ENCODE measurements around the gene TMEM217. TPM values are rescaled to one million over a fixed set of nuclear protein-coding genes. Genes with fewer than 3 reads are reported as not detected.
"Not testable (repeated sequence)": the region's sequence is repeated elsewhere in the genome, so short reads cannot be mapped to it uniquely, and the experiment has no call there.

TMEM217 gene
- total RNA-seq, 2 donors from 2014 or later: 23.5 to 23.7 TPM

DNA sequence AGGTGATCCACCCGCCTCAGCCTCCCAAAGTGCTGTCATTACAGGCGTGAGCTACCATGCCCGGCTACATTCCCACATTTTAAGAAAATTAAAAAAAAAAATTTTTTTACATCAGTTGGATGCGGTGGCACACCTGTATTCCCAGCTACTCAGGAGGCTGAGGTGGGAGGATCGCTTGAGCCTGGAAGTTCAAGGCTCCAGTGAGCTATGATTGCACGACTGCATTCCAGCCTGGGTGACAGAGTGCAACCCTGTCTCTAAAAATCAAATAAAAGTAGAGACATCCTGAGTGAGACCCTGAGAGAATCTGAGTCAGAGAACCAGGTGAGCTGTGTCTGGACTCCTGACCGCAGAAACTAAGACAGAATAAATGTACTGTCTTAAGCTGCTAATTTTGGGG lies 49.2 kb downstream of the TMEM217 start:
- Mint-ChIP-seq H3K9me3 (peaks cover 2% of the 10 kb centered on the region), H3K4me3 (no peak overlapping the region), H3K27me3 (no peaks in the 10 kb centered on the region), H3K27ac (peak overlapping the region; percentile 88 to 92), H3K36me3 (no peaks in the 10 kb centered on the region), H3K4me1 (ENCODE audit: low read depth in 2 of 2) (peaks cover 49 to 50% of the 10 kb centered on the region in 2 donors)
- ATAC-seq (no peak), DNase-seq (ENCODE audit: low spot score) (no peak)

- no peaks in the 10 kb centered on the region for H3K36me3 Mint-ChIP-seq
- peak overlapping the region; percentile 88 to 89 for H3K27ac Mint-ChIP-seq
- ATAC-seq (peak; percentile 90), DNase-seq (ENCODE audit: low spot score) (peak; percentile 94)
- peaks cover 2% of the 10 kb centered on the region for H3K9me3 Mint-ChIP-seq
- peak overlapping the region; percentile 74 for H3K4me3 Mint-ChIP-seq
- no peaks in the 10 kb centered on the region for H3K27me3 Mint-ChIP-seq
- H3K4me1 Mint-ChIP-seq (ENCODE audit: low read depth in 2 of 2): peaks cover 51 to 58% of the 10 kb centered on the region in 2 donors
Measured at GRCh38 chr6:37207903-37208456, 50.0 kb downstream of the TMEM217 start.

- ATAC-seq (no peak), DNase-seq (ENCODE audit: low spot score) (no peak)
- Mint-ChIP-seq H3K9me3 (peaks cover 2% of the 10 kb centered on the region), H3K36me3 (no peaks in the 10 kb centered on the region), H3K27me3 (no peaks in the 10 kb centered on the region), H3K4me1 (ENCODE audit: low read depth in 2 of 2) (peaks cover 58 to 71% of the 10 kb centered on the region in 2 donors), H3K27ac (peak overlapping the region; percentile 88 to 89), H3K4me3 (no peak overlapping the region)
Measured at GRCh38 chr6:37206622-37207021, 51.3 kb downstream of the TMEM217 start.

DNA sequence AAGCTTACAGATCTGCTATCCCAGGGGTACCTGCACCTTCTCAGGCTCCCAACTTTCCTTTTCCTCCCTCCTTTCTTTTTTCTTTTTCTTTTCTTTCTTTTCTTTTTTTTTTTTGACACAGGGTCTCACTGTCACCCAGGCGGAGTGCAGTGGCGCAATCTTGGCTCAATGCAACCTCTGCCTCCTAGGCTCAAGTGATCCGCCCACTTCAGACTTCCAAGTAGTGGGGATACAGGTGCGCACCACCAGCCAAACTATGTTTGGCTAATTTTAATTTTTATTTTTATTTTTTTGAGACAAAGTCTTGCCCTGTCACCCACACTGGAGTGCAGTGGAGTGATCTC lies 52.0 kb downstream of the TMEM217 start:
- H3K9me3 Mint-ChIP-seq: peaks cover 2% of the 10 kb centered on the region
- DNase-seq (ENCODE audit: low spot score) (no peak), ATAC-seq (no peak)
- peak overlapping the region; percentile 88 to 89 for H3K27ac Mint-ChIP-seq
- H3K4me1 Mint-ChIP-seq (ENCODE audit: low read depth in 2 of 2): peaks cover 61 to 72% of the 10 kb centered on the region in 2 donors
- no peaks in the 10 kb centered on the region for H3K27me3 Mint-ChIP-seq
- no peaks in the 10 kb centered on the region for H3K36me3 Mint-ChIP-seq
- peak overlapping the region; percentile 26 for H3K4me3 Mint-ChIP-seq

GRCh38 chr6:37205175-37205996 lies 52.6 kb downstream of the TMEM217 start:
- H3K27ac Mint-ChIP-seq: peak overlapping the region; percentile 88 to 89
- peaks cover 61 to 74% of the 10 kb centered on the region in 2 donors for H3K4me1 Mint-ChIP-seq (ENCODE audit: low read depth in 2 of 2)
- ATAC-seq (peak in 1 of 2 donors; percentile 15), DNase-seq (ENCODE audit: low spot score) (no peak)
- peaks cover 2% of the 10 kb centered on the region for H3K9me3 Mint-ChIP-seq
- no peaks in the 10 kb centered on the region for H3K27me3 Mint-ChIP-seq
- no peaks in the 10 kb centered on the region for H3K36me3 Mint-ChIP-seq
- H3K4me3 Mint-ChIP-seq: peak overlapping the region; percentile 26

GRCh38 chr6:37204014-37204751 lies 53.8 kb downstream of the TMEM217 start:
- no peak for ATAC-seq
- Mint-ChIP-seq H3K4me3 (peak overlapping the region; percentile 1), H3K27me3 (no peaks in the 10 kb centered on the region), H3K36me3 (no peaks in the 10 kb centered on the region), H3K27ac (peak overlapping the region; percentile 88 to 89), H3K9me3 (peaks cover 2% of the 10 kb centered on the region), H3K4me1 (ENCODE audit: low read depth in 2 of 2) (peaks cover 55 to 67% of the 10 kb centered on the region in 2 donors)
- no peak for DNase-seq (ENCODE audit: low spot score)

- H3K27ac Mint-ChIP-seq: peak overlapping the region; percentile 88 to 89
- no peak for DNase-seq (ENCODE audit: low spot score)
- peaks cover 2% of the 10 kb centered on the region for H3K9me3 Mint-ChIP-seq
- peak in 1 of 2 donors; percentile 70 for ATAC-seq
- H3K36me3 Mint-ChIP-seq: no peaks in the 10 kb centered on the region
- peak overlapping the region; percentile 79 for H3K4me3 Mint-ChIP-seq
- H3K27me3 Mint-ChIP-seq: no peaks in the 10 kb centered on the region
- peaks cover 51 to 62% of the 10 kb centered on the region in 2 donors for H3K4me1 Mint-ChIP-seq (ENCODE audit: low read depth in 2 of 2)
Measured at GRCh38 chr6:37202788-37203491, 55.0 kb downstream of the TMEM217 start.

GRCh38 chr6:37201726-37202125 lies 56.2 kb downstream of the TMEM217 start:
- H3K27ac Mint-ChIP-seq: peak overlapping the region; percentile 88 to 89
- ATAC-seq (no peak), DNase-seq (ENCODE audit: low spot score) (no peak)
- H3K36me3 Mint-ChIP-seq: no peaks in the 10 kb centered on the region
- no peaks in the 10 kb centered on the region for H3K27me3 Mint-ChIP-seq
- peaks cover 40 to 50% of the 10 kb centered on the region in 2 donors for H3K4me1 Mint-ChIP-seq (ENCODE audit: low read depth in 2 of 2)
- H3K4me3 Mint-ChIP-seq: peak overlapping the region; percentile 79
- H3K9me3 Mint-ChIP-seq: no peaks in the 10 kb centered on the region

DNA sequence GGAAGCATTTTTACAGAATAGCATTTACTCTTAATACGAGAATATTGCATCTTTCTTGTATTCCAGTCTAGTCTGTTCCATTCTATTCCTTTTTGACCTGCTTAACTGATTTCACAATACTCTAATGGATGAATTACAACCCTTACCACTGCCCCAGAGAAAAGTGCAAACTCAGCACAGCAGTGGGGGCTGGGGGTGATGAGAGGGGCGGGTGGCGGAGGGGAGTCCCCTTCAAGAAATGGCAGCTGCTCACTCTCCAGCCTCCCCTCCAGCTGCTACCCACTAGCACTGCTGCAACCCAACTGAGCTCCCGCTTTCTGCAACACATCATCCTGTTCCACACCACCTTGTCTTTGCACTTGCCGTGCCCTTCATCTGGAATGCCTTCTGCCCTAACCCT lies 57.9 kb downstream of the TMEM217 start:
- Mint-ChIP-seq H3K36me3 (no peaks in the 10 kb centered on the region), H3K27ac (peak overlapping the region; percentile 27 to 84), H3K4me3 (no peak overlapping the region), H3K27me3 (no peaks in the 10 kb centered on the region), H3K4me1 (ENCODE audit: low read depth in 2 of 2) (peaks cover 38 to 43% of the 10 kb centered on the region in 2 donors), H3K9me3 (no peaks in the 10 kb centered on the region)
- DNase-seq (ENCODE audit: low spot score) (no peak), ATAC-seq (no peak)

DNA sequence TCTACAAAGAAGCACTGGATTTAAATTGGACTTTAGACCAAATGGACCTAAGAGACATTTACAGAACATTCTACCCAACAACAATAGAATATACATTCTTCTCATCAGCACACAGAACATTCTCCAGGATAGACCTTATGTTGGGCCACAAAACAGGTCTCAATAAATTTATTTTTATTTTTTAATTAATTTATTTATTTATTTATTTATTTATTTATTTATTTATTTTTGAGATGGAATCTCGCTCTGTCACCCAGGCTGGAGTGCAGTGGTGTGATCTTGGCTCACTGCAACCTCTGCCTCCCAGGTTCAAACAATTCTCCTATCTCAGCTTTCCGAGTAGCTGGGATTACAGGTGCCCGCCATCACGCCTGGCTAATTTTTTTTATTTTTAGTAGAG lies 61.5 kb downstream of the TMEM217 start:
- not testable (repeated sequence) for H3K4me3 Mint-ChIP-seq; DNase-seq (ENCODE audit: low spot score); ATAC-seq; H3K9me3 Mint-ChIP-seq; H3K27me3 Mint-ChIP-seq; H3K36me3 Mint-ChIP-seq
- H3K4me1 Mint-ChIP-seq (ENCODE audit: low read depth in 2 of 2): peaks cover 39 to 45% of the 10 kb centered on the region in 2 donors
- H3K27ac Mint-ChIP-seq: peak overlapping the region in 1 of 2 donors; percentile 35

DNA sequence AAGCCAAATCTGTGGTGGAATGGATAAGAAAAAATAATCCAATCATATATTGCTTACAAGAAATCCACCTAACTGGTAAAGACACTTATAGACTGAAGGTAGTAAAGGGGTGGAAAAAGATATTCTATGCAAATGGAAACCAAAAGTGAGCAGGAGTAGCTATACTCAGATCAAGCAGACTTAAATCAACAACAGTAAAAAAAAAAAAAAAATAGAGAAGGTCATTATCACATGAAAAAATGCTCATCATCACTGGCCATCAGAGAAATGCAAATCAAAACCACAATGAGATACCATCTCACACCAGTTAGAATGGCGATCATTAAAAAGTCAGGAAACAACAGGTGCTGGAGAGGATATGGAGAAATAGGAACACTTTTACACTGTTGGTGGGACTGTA lies 63.1 kb downstream of the TMEM217 start:
- peak overlapping the region; percentile 84 to 92 for H3K27ac Mint-ChIP-seq
- H3K9me3 Mint-ChIP-seq; DNase-seq (ENCODE audit: low spot score); H3K27me3 Mint-ChIP-seq; H3K36me3 Mint-ChIP-seq: not testable (repeated sequence)
- peaks cover 34 to 38% of the 10 kb centered on the region in 2 donors for H3K4me1 Mint-ChIP-seq (ENCODE audit: low read depth in 2 of 2)
- H3K4me3 Mint-ChIP-seq: peak overlapping the region; percentile 69
- ATAC-seq: peak; percentile 75 to 76

DNA sequence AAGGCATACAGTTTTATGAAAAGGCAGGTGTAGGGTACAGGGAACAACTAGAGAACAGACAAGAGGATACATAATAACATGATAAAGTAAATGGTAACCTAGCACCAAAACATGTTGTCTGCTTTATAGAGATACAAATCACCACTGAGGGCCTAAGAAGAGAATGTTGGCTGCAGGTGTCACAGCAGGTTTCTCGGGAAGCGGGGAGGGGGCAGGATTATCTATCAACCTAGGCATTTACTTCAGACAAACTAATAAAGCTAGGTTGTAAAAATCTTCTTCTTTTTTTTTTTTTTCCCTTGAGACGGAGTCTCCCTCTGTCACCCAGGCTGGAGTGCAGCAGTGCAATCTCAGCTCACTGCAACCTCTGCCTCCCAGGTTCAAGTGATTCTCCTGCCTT lies 65.3 kb downstream of the TMEM217 start:
- H3K4me1 Mint-ChIP-seq (ENCODE audit: low read depth in 2 of 2): peaks cover 43 to 47% of the 10 kb centered on the region in 2 donors
- H3K27ac Mint-ChIP-seq: peak overlapping the region; percentile 71 to 92
- H3K4me3 Mint-ChIP-seq: peak overlapping the region; percentile 5
- DNase-seq (ENCODE audit: low spot score): no peak
- H3K9me3 Mint-ChIP-seq: no peaks in the 10 kb centered on the region
- H3K36me3 Mint-ChIP-seq: no peaks in the 10 kb centered on the region
- ATAC-seq: no peak
- H3K27me3 Mint-ChIP-seq: no peaks in the 10 kb centered on the region

DNA sequence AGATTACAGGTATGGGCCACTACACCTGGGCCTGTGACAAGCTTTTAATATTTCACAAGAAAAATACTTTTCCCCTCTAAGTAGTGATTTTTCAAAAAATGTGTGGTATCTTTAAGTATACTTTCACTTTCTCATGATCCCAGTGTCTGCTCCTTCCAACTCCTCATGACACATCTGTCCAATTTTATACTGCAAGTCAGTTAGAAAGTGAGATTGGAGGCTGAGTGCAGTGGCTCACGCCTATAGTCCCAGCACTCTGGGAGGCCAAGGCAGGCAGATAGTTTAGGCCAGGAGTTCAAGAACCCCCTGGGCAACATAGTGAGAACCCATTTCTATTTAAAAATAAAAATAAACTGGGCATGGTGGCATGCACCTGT lies 67.8 kb downstream of the TMEM217 start:
- DNase-seq (ENCODE audit: low spot score): no peak
- peaks cover 57 to 60% of the 10 kb centered on the region in 2 donors for H3K4me1 Mint-ChIP-seq (ENCODE audit: low read depth in 2 of 2)
- peak overlapping the region; percentile 36 for H3K4me3 Mint-ChIP-seq
- H3K36me3 Mint-ChIP-seq: peaks cover 7% of the 10 kb centered on the region
- H3K27ac Mint-ChIP-seq: peak overlapping the region; percentile 83 to 92
- H3K9me3 Mint-ChIP-seq: peaks cover 5% of the 10 kb centered on the region
- H3K27me3 Mint-ChIP-seq: no peaks in the 10 kb centered on the region
- peak; percentile 71 to 80 for ATAC-seq

Measured in natural killer cell treated with Interleukin-12 subunit alpha and Interleukin-12 subunit beta and Interleukin-15 and Interleukin-18, amount 100 ng/mL, for 72 hours (primary cell).